HepG2 (cell line): ENCODE results near the gene HDAC10. TPM values are rescaled to one million over a fixed set of nuclear protein-coding genes. Genes with fewer than 3 reads are reported as not detected.

ENCODE experiments used
- ARID4A ChIP-seq: sonication (generic); formaldehyde crosslinking; IDR thresholded peaks from 2 replicates; pipeline ENCODE4 v1.5.0; 2020; ENCODE audit warnings: mild to moderate bottlenecking, missing genetic modification reagents, borderline replicate concordance
- DDIT3 ChIP-seq: sonication (generic); formaldehyde crosslinking; IDR thresholded peaks from 2 replicates; pipeline ENCODE4 v1.4.0; 2020; ENCODE audit warnings: mild to moderate bottlenecking, missing genetic modification reagents
- ELF3 ChIP-seq: IDR thresholded peaks from 2 replicates; pipeline ENCODE4 v1.6.1; 2016; ENCODE audit warnings: missing genetic modification reagents, missing compliant biosample characterization
- ESRRA ChIP-seq: sonication (generic); formaldehyde crosslinking; IDR thresholded peaks from 2 replicates; pipeline ENCODE4 v1.5.1; 2020; ENCODE audit warnings: mild to moderate bottlenecking, low read depth, missing genetic modification reagents
- HCFC1 ChIP-seq: fragments of 150-350 bp; IDR thresholded peaks from 2 replicates; pipeline ENCODE4 v1.6.1; 2014; ENCODE audit warnings: low read depth, low read length
- HOXA7 ChIP-seq: sonication (generic); formaldehyde crosslinking; IDR thresholded peaks from 2 replicates; pipeline ENCODE4 v1.8.1; 2022; ENCODE audit warnings: mild to moderate bottlenecking, missing genetic modification reagents, moderate library complexity
- MLXIP ChIP-seq: sonication (generic); formaldehyde crosslinking; IDR thresholded peaks from 2 replicates; pipeline ENCODE4 v1.9.0; 2021; ENCODE audit warnings: missing genetic modification reagents, borderline replicate concordance
- NCOA5 ChIP-seq: sonication (generic); formaldehyde crosslinking; IDR thresholded peaks from 2 replicates; pipeline ENCODE4 v1.4.0; 2020; ENCODE audit warnings: missing genetic modification reagents
- PHF8 ChIP-seq: sonication (generic); formaldehyde crosslinking; IDR thresholded peaks from 2 replicates; pipeline ENCODE4 v1.5.0; 2020; ENCODE audit warnings: missing genetic modification reagents
- RXRB ChIP-seq: IDR thresholded peaks from 2 replicates; pipeline ENCODE4 v1.6.1; 2016; ENCODE audit warnings: borderline replicate concordance, missing genetic modification reagents, missing compliant biosample characterization
- ZFX ChIP-seq: sonication (generic); formaldehyde crosslinking; IDR thresholded peaks from 2 replicates; pipeline ENCODE4 v1.4.0; 2020; ENCODE audit warnings: mild to moderate bottlenecking, low read depth, missing genetic modification reagents, moderate library complexity
- ZIK1 ChIP-seq: sonication (generic); formaldehyde crosslinking; IDR thresholded peaks from 2 replicates; pipeline ENCODE4 v1.5.0; 2020; ENCODE audit warnings: mild to moderate bottlenecking, low read depth, missing genetic modification reagents, borderline replicate concordance
- ZNF562 ChIP-seq: sonication (generic); formaldehyde crosslinking; IDR thresholded peaks from 2 replicates; pipeline ENCODE4 v1.8.0; 2022; ENCODE audit warnings: missing genetic modification reagents, borderline replicate concordance
- ZXDC ChIP-seq: sonication (generic); formaldehyde crosslinking; IDR thresholded peaks from 2 replicates; pipeline ENCODE4 v1.5.0; 2020; ENCODE audit warnings: mild to moderate bottlenecking, missing genetic modification reagents
- polyA plus RNA-seq, 8 experiments: library from polyadenylated mRNA; depleted of rRNA in 3 of 8; stranded (reverse) in 7 of 8; unstranded in 1 of 8; fragments of >200 nt; fragmentation: Illumina TruSeq in 4 of 8; extraction: Trizol in 4 of 8; gene quantifications; 2 replicates each; pipeline versions ENCODE4 v1.2.1 to v1.2.3, GENCODE V29; 2011 to 2016; ENCODE audit warnings: low read depth in 4 of 8, missing spikeins in 1 of 8, mixed read lengths in 1 of 8; ENCODE audit not compliant: insufficient read depth in 1 of 8
- total RNA-seq, 5 experiments: library from RNA; depleted of rRNA; stranded (reverse); fragments of >200 nt; fragmentation: Illumina TruSeq; extraction: Trizol; gene quantifications; 2 replicates each; pipeline ENCODE4 v1.2.3, GENCODE V29; 2016; ENCODE audit warnings: low read depth in 1 of 5
- TF ChIP-seq, protein P1 (sequence below): sonication (generic); formaldehyde crosslinking; IDR thresholded peaks from 2 replicates; pipeline ENCODE4 v1.5.1; 2020; ENCODE audit warnings: mild to moderate bottlenecking, moderate library complexity, missing genetic modification reagents
- TF ChIP-seq, protein P2 (sequence below): sonication (generic); formaldehyde crosslinking; IDR thresholded peaks from 2 replicates; pipeline ENCODE4 v1.8.1; 2023; ENCODE audit warnings: mild to moderate bottlenecking, missing genetic modification reagents, borderline replicate concordance

The HDAC10 gene
- total and polyA plus RNA-seq, 2 of the 13 experiments (the other 11 are each of a cell fraction or from before 2014, with no cell fraction given): 13.9 to 14.9 TPM

GRCh38 chr22:50270666-50271394 lies 19.8 kb upstream of the HDAC10 start (continued):
- TF ChIP-seq ESRRA (CRISPR knock-in tag): no peak; the same call in 1 of the 2 replicates
- no peak for TF ChIP-seq NCOA5
- no peak; the same call in 1 of the 2 replicates for TF ChIP-seq ZXDC (CRISPR knock-in tag)
- TF ChIP-seq ARID4A: peak; percentile 84
- TF ChIP-seq HCFC1: no peak
- no peak for TF ChIP-seq MLXIP (CRISPR knock-in tag)
- TF ChIP-seq RXRB: peak; percentile 63; the same call in 1 of the 2 replicates
- TF ChIP-seq PHF8 (CRISPR knock-in tag): no peak
- TF ChIP-seq, protein P1, sequence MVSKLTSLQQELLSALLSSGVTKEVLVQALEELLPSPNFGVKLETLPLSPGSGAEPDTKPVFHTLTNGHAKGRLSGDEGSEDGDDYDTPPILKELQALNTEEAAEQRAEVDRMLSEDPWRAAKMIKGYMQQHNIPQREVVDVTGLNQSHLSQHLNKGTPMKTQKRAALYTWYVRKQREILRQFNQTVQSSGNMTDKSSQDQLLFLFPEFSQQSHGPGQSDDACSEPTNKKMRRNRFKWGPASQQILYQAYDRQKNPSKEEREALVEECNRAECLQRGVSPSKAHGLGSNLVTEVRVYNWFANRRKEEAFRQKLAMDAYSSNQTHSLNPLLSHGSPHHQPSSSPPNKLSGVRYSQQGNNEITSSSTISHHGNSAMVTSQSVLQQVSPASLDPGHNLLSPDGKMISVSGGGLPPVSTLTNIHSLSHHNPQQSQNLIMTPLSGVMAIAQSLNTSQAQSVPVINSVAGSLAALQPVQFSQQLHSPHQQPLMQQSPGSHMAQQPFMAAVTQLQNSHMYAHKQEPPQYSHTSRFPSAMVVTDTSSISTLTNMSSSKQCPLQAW (CRISPR knock-in tag): peak; percentile 44; the same call in 1 of the 2 replicates
- peak; percentile 57; the same call in 1 of the 2 replicates for TF ChIP-seq ZFX (CRISPR knock-in tag)
- TF ChIP-seq ZIK1 (CRISPR knock-in tag): peak; percentile 80; the same call in 1 of the 2 replicates
- no peak for TF ChIP-seq ZNF562
- TF ChIP-seq, protein P2, sequence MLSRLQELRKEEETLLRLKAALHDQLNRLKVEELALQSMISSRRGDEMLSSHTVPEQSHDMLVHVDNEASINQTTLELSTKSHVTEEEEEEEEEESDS (CRISPR knock-in tag): no peak
- TF ChIP-seq HOXA7: no peak
- TF ChIP-seq ELF3 (CRISPR knock-in tag): peak; percentile 61
- no peak for TF ChIP-seq DDIT3
